Measurements from ENCODE around the gene PCYT2. TPM values are rescaled to one million over a fixed set of nuclear protein-coding genes. Genes with fewer than 3 reads are reported as not detected.

Gene PCYT2
- total and polyA plus RNA-seq, 8 donors = 9.0 to 35.3 (median 17.7) TPM

DNA sequence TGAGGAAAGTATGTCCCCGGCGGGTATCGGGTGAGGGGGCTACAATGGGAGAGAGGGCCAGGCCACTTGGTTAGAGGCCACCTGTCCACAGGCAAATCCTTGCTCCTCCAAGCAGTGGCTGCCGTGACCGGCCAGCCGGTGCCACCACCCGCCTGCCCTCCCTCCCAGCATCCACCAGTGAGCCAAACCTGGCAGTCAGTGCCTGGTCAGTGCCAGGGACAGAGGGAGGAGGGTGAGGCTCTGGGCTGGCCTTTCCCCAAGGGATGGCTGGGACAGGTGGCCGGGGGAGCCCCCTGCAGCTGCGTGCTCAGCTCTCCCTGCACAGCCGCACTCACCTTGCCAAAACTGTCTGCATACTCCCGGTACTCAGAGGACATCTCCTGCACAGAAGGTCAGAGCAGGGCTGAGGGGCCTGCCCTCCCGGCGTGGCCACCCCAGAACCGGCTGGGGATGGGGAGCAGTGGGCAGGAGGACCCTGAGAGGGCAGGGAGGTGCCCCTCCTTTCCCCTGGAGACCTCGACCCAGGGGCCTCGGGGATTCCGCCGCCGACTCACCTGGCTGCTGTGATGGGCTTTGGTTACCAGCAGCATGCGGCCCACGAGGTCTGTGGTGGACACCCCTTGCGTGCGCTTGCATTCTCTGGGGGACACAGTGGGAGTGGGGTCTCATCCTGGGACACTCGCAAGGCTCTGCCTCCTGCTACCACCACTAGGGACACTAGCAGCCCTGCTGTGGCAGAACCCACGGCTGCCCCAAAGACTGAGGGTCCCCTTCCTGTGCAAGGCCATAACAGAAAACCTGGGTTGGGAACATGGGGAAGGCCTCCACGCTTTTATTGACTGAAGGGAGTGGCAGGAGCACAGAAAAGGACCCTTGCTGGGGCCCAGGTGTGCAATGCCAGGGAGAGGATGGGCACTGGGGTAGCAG, 3.7 kb downstream of the PCYT2 start:
- ATAC-seq (no peak), FAIRE-seq (no peak), DNase-seq (peak in 3 of 6 donors; percentile 42 to 75 (median 56))
- intact Hi-C loops (cut with DNase I) = no loop called here
- no peak overlapping the region for H3K27ac ChIP-seq
- no peaks in the 10 kb centered on the region for H3K36me3 ChIP-seq
- H3K9me3 ChIP-seq = no peaks in the 10 kb centered on the region
- peaks cover 10% of the 10 kb centered on the region in 3 donors for H3K4me1 ChIP-seq
- WGBS, 2 donors = 92 to 94% methylated on average over 26 of the region's 26 CpGs
- no peaks in the 10 kb centered on the region for H3K27me3 ChIP-seq
- H3K4me3 ChIP-seq = no peak overlapping the region
- TF ChIP-seq, protein P1, sequence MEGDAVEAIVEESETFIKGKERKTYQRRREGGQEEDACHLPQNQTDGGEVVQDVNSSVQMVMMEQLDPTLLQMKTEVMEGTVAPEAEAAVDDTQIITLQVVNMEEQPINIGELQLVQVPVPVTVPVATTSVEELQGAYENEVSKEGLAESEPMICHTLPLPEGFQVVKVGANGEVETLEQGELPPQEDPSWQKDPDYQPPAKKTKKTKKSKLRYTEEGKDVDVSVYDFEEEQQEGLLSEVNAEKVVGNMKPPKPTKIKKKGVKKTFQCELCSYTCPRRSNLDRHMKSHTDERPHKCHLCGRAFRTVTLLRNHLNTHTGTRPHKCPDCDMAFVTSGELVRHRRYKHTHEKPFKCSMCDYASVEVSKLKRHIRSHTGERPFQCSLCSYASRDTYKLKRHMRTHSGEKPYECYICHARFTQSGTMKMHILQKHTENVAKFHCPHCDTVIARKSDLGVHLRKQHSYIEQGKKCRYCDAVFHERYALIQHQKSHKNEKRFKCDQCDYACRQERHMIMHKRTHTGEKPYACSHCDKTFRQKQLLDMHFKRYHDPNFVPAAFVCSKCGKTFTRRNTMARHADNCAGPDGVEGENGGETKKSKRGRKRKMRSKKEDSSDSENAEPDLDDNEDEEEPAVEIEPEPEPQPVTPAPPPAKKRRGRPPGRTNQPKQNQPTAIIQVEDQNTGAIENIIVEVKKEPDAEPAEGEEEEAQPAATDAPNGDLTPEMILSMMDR (IDR thresholded peaks at IDR 0.05) = no peak

DNA sequence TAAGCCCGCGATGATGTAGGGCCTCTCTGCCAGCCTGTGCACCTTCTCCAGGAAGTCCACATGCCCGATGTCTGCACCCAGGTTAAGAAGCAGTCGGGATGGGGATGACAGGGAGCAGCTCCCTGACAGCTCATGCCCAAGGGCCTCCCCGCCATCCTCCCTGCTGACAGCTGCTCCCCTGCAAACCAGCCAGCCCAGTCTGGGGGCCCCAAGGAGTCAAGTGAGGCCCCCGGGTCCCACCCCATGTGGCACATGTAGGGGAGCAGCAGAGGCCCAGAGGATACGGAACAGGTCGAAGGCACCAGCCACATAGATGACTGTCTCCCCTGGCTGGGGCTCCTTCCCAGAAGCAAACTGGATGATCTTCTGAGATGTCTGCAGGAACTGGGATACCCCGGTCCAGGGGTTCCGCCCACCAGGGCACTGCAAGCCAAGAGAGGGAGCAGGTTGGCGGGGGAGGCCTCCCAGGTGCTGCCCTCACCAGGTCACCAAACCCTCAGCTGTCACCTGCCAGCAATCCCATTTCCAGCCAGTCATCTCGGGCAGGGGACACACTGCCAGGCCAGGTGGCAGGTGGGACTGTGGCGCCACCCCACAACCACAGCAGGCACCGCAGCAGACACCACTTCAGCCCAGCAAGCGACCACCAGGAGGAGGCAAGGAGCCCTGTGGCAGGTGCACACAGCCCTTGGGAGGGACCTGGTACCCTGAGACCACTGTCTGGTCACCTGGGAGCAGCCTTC, 4.6 kb downstream of the PCYT2 start:
- TF ChIP-seq, protein P1 (IDR thresholded peaks at IDR 0.05) = no peak
- H3K9me3 ChIP-seq = no peaks in the 10 kb centered on the region
- H3K27ac ChIP-seq = no peak overlapping the region
- peaks cover 5 to 13% (median 10%) of the 10 kb centered on the region in 3 donors for H3K4me1 ChIP-seq
- H3K36me3 ChIP-seq = no peaks in the 10 kb centered on the region
- DNase-seq (peak in 2 of 6 donors; percentile 23 to 70), ATAC-seq (no peak), FAIRE-seq (no peak)
- no peaks in the 10 kb centered on the region for H3K27me3 ChIP-seq
- H3K4me3 ChIP-seq = no peak overlapping the region
- 88 to 90% methylated on average over 11 to 15 of the region's 15 CpGs for WGBS, 2 donors
- intact Hi-C loops (cut with DNase I) = no loop called here

DNA sequence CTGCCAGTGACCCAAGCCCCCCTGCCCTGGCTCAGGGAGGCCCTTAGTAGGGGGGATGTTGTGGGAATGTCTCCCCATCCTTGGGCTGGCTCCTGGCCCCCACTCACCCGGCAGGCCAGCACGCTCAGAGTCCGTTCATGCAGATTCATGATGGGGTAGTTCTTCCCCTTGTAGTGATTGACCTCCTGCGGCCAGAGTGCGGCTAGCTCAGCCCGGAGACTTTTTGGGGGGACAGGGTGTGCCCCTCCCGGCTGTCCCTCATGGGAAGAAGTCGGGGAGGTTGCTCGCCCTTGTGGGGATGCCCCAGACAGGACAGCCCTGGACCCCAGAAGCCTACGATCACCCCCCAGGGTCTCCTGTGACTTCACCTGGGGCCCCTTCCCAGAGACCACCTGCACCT, 5.2 kb downstream of the PCYT2 start:
- Histone ChIP-seq H3K9me3 (no peaks in the 10 kb centered on the region), H3K27me3 (no peaks in the 10 kb centered on the region), H3K4me3 (no peak overlapping the region), H3K4me1 (peaks cover 5 to 13% (median 9%) of the 10 kb centered on the region in 3 donors), H3K27ac (no peak overlapping the region), H3K36me3 (no peaks in the 10 kb centered on the region)
- WGBS, 2 donors = 95 to 96% methylated on average over 10 of the region's 10 CpGs
- ATAC-seq = no peak
- TF ChIP-seq, protein P1 (IDR thresholded peaks at IDR 0.05) = no peak
- intact Hi-C loops (cut with DNase I) = no loop called here
- no peak for FAIRE-seq
- peak in 2 of 6 donors; percentile 27 to 54 for DNase-seq

DNA sequence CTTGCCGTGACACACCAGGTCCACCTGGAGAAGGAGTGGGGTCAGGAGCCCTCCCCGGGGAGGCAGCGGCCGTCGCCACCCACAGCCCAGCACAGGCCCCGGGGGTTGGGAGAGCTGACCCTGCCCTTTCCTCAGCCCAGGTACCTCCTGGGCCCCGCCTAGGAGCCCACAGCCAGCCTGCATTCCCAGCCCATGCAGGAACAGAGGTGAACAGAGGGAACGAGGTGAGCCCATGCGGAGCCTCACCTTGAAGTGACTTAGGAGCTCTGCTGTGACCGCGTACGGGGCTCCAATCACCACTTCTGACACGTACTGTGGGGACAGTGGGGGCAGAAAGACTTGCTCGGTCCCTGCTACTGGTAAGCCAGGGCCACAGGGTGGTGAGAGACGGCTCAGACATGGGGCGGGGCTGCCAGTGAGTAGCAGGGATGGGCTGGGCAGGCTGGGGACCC, 5.7 kb downstream of the PCYT2 start:
- FAIRE-seq = no peak

More for the DNA sequence above, 5.7 kb downstream of the PCYT2 start:
- Histone ChIP-seq H3K36me3 (no peaks in the 10 kb centered on the region), H3K27me3 (no peaks in the 10 kb centered on the region), H3K4me3 (no peak overlapping the region), H3K9me3 (no peaks in the 10 kb centered on the region), H3K4me1 (peaks cover 5 to 13% (median 9%) of the 10 kb centered on the region in 3 donors), H3K27ac (no peak overlapping the region)
- 93 to 96% methylated on average over 16 of the region's 16 CpGs for WGBS, 2 donors
- no peak for ATAC-seq
- intact Hi-C loops (cut with DNase I) = no loop called here
- peak in 1 of 6 donors; percentile 70 for DNase-seq
- TF ChIP-seq, protein P1 (IDR thresholded peaks at IDR 0.05) = no peak
